Neural cell (in vitro differentiated cells): ENCODE results near the gene SND1. TPM values are rescaled to one million over a fixed set of nuclear protein-coding genes. Genes with fewer than 3 reads are reported as not detected.

Experiments
- H2AFZ ChIP-seq: fragments of 200-600, 300-800 bp; sonication (generic), shearing (Covaris generic); 2 replicates; pipeline ENCODE4 v1.6.0; 2014; ENCODE audit warnings: low read depth, mild to moderate bottlenecking, antibody characterized with exemption, low read length, moderate library complexity
- H3F3A ChIP-seq: fragments of 200-600 bp; shearing (Covaris generic); 2 replicates; pipeline ENCODE4 v1.6.1; 2016; ENCODE audit warnings: mild to moderate bottlenecking, moderate library complexity, mixed read lengths, antibody characterized with exemption, low read length; ENCODE audit not compliant: insufficient read depth, poor library complexity, severe bottlenecking
- H3K27ac ChIP-seq: fragments of 200-600, 300-800 bp; sonication (generic), shearing (Covaris generic); 2 replicates; pipeline ENCODE4 v1.5.1; 2014; ENCODE audit warnings: mild to moderate bottlenecking, low read length, moderate library complexity
- H3K27me3 ChIP-seq: fragments of 300-800, 200-600 bp; sonication (generic), shearing (Covaris generic); 2 replicates; pipeline ENCODE4 v1.6.0; 2014; ENCODE audit warnings: mild to moderate bottlenecking, low read depth, low read length, moderate library complexity; ENCODE audit not compliant: insufficient read depth
- H3K36me3 ChIP-seq: fragments of 300-800, 200-600 bp; sonication (generic), shearing (Covaris generic); 2 replicates; pipeline ENCODE4 v1.5.1; 2014; ENCODE audit warnings: mild to moderate bottlenecking, antibody characterized with exemption, low read length, moderate library complexity; ENCODE audit not compliant: insufficient read depth
- H3K4me2 ChIP-seq: fragments of 300-800, 200-600 bp; sonication (generic), shearing (Covaris generic); 2 replicates; pipeline ENCODE4 v1.6.0; 2014; ENCODE audit warnings: mild to moderate bottlenecking, low read length
- H3K4me3 ChIP-seq: fragments of 300-800, 200-600 bp; sonication (generic), shearing (Covaris generic); 2 replicates; pipeline ENCODE4 v1.5.1; 2014; ENCODE audit warnings: mild to moderate bottlenecking, low read length, moderate library complexity
- H3K79me2 ChIP-seq: fragments of 200-600 bp; shearing (Covaris generic); replicated peaks from 2 replicates; pipeline ENCODE4 v1.6.0; 2014; ENCODE audit warnings: mild to moderate bottlenecking, low read length, moderate library complexity; ENCODE audit not compliant: insufficient read depth
- H3K9ac ChIP-seq: fragments of 300-800, 200-600 bp; sonication (generic), shearing (Covaris generic); 2 replicates; pipeline ENCODE4 v1.6.1; 2016; ENCODE audit warnings: mild to moderate bottlenecking, low read length, mixed read lengths
- H3K9me2 ChIP-seq: fragments of 200-600 bp; shearing (Covaris generic); 2 replicates; pipeline ENCODE4 v1.6.1; 2016; ENCODE audit warnings: mild to moderate bottlenecking, low read length, mixed read lengths; ENCODE audit not compliant: insufficient read depth
- H3K9me3 ChIP-seq: fragments of 200-600, 300-800 bp; sonication (generic), shearing (Covaris generic); 2 replicates; pipeline ENCODE4 v1.6.1; 2016; ENCODE audit warnings: mild to moderate bottlenecking, mixed run types, low read length, moderate library complexity, mixed read lengths
- H4K20me1 ChIP-seq: fragments of 200-600 bp; shearing (Covaris generic); 2 replicates; pipeline ENCODE4 v1.6.1; 2016; ENCODE audit warnings: mild to moderate bottlenecking, mixed run types; ENCODE audit not compliant: insufficient read depth
- EP300 ChIP-seq: fragments of 450-650 bp; conservative IDR thresholded peaks from 2 replicates; pipeline ENCODE4 v1.6.1; 2014; ENCODE audit warnings: antibody characterized with exemption, mild to moderate bottlenecking, moderate library complexity; ENCODE audit not compliant: poor library complexity, severe bottlenecking
- EZH2 ChIP-seq: fragments of 200-600, 300-800 bp; shearing (Covaris generic), sonication (generic); IDR thresholded peaks from 2 replicates; pipeline ENCODE4 v1.6.1; 2014; ENCODE audit warnings: antibody characterized with exemption, low read length, borderline replicate concordance, mild to moderate bottlenecking; ENCODE audit not compliant: insufficient read depth, poor library complexity, severe bottlenecking
- MXI1 ChIP-seq: fragments of 450-650 bp; conservative IDR thresholded peaks from 2 replicates; pipeline ENCODE4 v1.6.1; 2014; ENCODE audit warnings: antibody characterized with exemption, mild to moderate bottlenecking; ENCODE audit not compliant: poor library complexity, severe bottlenecking
- POLR2AphosphoS5 ChIP-seq: IDR thresholded peaks from 2 replicates; pipeline ENCODE4 v1.6.1; 2012
- RAD21 ChIP-seq: fragments of 450-650 bp; conservative IDR thresholded peaks from 2 replicates; pipeline ENCODE4 v1.6.1; 2014; ENCODE audit warnings: antibody characterized with exemption, mild to moderate bottlenecking, moderate library complexity
- REST ChIP-seq: IDR thresholded peaks from 2 replicates; pipeline ENCODE4 v1.6.1; 2012; ENCODE audit warnings: borderline replicate concordance
- SMC3 ChIP-seq: fragments of 450-650 bp; conservative IDR thresholded peaks from 2 replicates; pipeline ENCODE4 v1.6.1; 2014; ENCODE audit warnings: antibody characterized with exemption, mild to moderate bottlenecking, moderate library complexity; ENCODE audit not compliant: poor library complexity
- TAF1 ChIP-seq: IDR thresholded peaks from 2 replicates; pipeline ENCODE4 v1.6.1; 2012; ENCODE audit warnings: low read depth
- polyA plus RNA-seq: library from polyadenylated mRNA; depleted of rRNA; stranded (reverse); fragments of >200 nt; gene quantifications from 2 replicates; pipeline ENCODE4 v1.2.3, GENCODE V29; 2014
- TF ChIP-seq, protein P1 (sequence below): fragments of 450-650 bp; IDR thresholded peaks from 2 replicates; pipeline ENCODE4 v1.5.1; 2014; ENCODE audit warnings: antibody characterized with exemption, mild to moderate bottlenecking, moderate library complexity; ENCODE audit not compliant: poor library complexity, severe bottlenecking

SND1 gene
- polyA plus RNA-seq, 1 donor from 2014 or later: 37.4 TPM

DNA sequence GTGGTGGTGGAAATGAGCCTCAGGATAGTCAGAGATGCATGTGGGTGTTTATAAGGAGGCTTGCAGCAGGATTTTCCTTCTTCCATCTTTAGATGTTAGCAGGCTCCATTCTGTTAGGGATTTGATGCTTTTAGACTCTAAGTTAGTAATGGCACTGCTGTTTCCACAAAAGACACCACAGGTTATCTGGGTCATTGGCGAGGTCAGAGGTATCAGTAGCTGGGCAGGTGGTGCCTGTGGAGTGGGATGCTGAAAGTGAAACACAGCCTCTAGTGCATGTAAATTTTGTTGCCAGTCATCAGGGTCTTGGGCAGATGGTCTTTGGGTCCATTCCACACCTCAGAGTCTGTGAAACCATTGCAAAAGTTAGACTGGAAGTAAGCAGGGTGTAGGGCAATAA is 33.2 kb upstream of the SND1 start:
- H3K36me3 ChIP-seq: no peaks in the 10 kb centered on the region
- H3K4me2 ChIP-seq: no peak overlapping the region
- no peaks in the 10 kb centered on the region for H3K9me2 ChIP-seq
- no peaks in the 10 kb centered on the region for H3K9me3 ChIP-seq
- H3K27ac ChIP-seq: no peak overlapping the region
- H3K79me2 ChIP-seq: no peaks in the 10 kb centered on the region
- H3K4me3 ChIP-seq: no peak overlapping the region
- TF ChIP-seq TAF1 (no peak), RAD21 (no peak), POLR2AphosphoS5 (no peak), REST (no peak), MXI1 (no peak), EZH2 (no peak), EP300 (no peak), SMC3 (no peak)
- TF ChIP-seq, protein P1, sequence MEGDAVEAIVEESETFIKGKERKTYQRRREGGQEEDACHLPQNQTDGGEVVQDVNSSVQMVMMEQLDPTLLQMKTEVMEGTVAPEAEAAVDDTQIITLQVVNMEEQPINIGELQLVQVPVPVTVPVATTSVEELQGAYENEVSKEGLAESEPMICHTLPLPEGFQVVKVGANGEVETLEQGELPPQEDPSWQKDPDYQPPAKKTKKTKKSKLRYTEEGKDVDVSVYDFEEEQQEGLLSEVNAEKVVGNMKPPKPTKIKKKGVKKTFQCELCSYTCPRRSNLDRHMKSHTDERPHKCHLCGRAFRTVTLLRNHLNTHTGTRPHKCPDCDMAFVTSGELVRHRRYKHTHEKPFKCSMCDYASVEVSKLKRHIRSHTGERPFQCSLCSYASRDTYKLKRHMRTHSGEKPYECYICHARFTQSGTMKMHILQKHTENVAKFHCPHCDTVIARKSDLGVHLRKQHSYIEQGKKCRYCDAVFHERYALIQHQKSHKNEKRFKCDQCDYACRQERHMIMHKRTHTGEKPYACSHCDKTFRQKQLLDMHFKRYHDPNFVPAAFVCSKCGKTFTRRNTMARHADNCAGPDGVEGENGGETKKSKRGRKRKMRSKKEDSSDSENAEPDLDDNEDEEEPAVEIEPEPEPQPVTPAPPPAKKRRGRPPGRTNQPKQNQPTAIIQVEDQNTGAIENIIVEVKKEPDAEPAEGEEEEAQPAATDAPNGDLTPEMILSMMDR: no peak
- H3K27me3 ChIP-seq: peaks cover 40% of the 10 kb centered on the region
- no peak overlapping the region for H3K9ac ChIP-seq
- H2AFZ ChIP-seq: no peak overlapping the region
- H3F3A ChIP-seq: no peaks in the 10 kb centered on the region
- H4K20me1 ChIP-seq: no peaks in the 10 kb centered on the region

GRCh38 chr7:127619681-127620405 is 32.2 kb upstream of the SND1 start:
- Histone ChIP-seq H3K9ac (no peak overlapping the region), H4K20me1 (no peaks in the 10 kb centered on the region), H3K79me2 (no peaks in the 10 kb centered on the region), H3K36me3 (no peaks in the 10 kb centered on the region), H3K27me3 (peaks cover 40% of the 10 kb centered on the region), H3K9me2 (no peaks in the 10 kb centered on the region), H3K27ac (no peak overlapping the region), H2AFZ (no peak overlapping the region), H3K4me3 (peak overlapping the region; percentile 34), H3K4me2 (no peak overlapping the region), H3F3A (no peaks in the 10 kb centered on the region), H3K9me3 (no peaks in the 10 kb centered on the region)
- TF ChIP-seq POLR2AphosphoS5 (no peak), EP300 (no peak), EZH2 (no peak), TAF1 (no peak), SMC3 (no peak), MXI1 (no peak)
